K562 (cell line): ENCODE results near the gene ZDHHC14. TPM values are rescaled to one million over a fixed set of nuclear protein-coding genes. Genes with fewer than 3 reads are reported as not detected.

ENCODE experiments used
- ATAC-seq: fragments of 200-7000 bp; cut with Tn5 transposase; 3 replicates; pipeline ENCODE4 v1.9.1; 2020; ENCODE audit warnings: moderate library complexity
- BruUV-seq: library from RNA; stranded (reverse); fragments of 400-500 nt; replicated peaks from 2 replicates; lab custom pipeline; 2021; lab: Mats Ljungman, UMichigan
- CTCF ChIA-PET: fragments of 300-600 bp; formaldehyde crosslinking; extraction: SDS; loops from one replicate; lab custom pipeline; 2021; ENCODE audit warnings: low intra/inter-chr PET ratio; lab: Yijun Ruan, JAX
- POLR2A ChIA-PET: fragments of 300-600, 350-650 bp; sonication (Branson Sonifier 250); formaldehyde crosslinking; extraction: SDS; loops from one replicate; lab custom pipeline; 2021; ENCODE audit warnings: antibody characterized with exemption, inconsistent platforms; lab: Yijun Ruan, JAX
- DNase-seq, 4 experiments: peaks; one replicate each; pipeline versions ENCODE4 v3.0.0 to v3.0.0-alpha.2; 2011 to 2018; ENCODE audit warnings: low spot score in 3 of 4, mixed read lengths in 3 of 4; ENCODE audit errors: extremely low read depth in 1 of 4
- FAIRE-seq: peaks from 2 replicates; lab custom pipeline; 2011; peaks lifted over from hg19 to GRCh38; lab: Jason Lieb, UNC
- H2AFZ ChIP-seq: 2 replicates; pipeline ENCODE4 v1.6.0; 2011; ENCODE audit warnings: low read depth, low read length, control low read depth, inconsistent platforms
- H3K27ac ChIP-seq: fragments of 200-600 bp; 3 replicates; pipeline ENCODE4 v1.8.0; 2011; ENCODE audit warnings: low read depth, mild to moderate bottlenecking, control low read depth, inconsistent platforms, low read length, moderate library complexity, mixed read lengths; ENCODE audit errors: extremely low read depth
- H3K27me3 ChIP-seq, 2 experiments: fragments of 300-600 bp in 1 of 2; 2 replicates in 1 of 2; 3 replicates in 1 of 2; pipeline versions ENCODE4 v1.6.0 to v1.8.0; 2011; ENCODE audit warnings: inconsistent platforms in 2 of 2, low read length in 2 of 2, mild to moderate bottlenecking in 1 of 2, mixed read lengths in 1 of 2, moderate library complexity in 1 of 2; ENCODE audit not compliant: control insufficient read depth in 2 of 2, insufficient read depth in 2 of 2
- H3K36me3 ChIP-seq: fragments of 300-600 bp; 3 replicates; pipeline ENCODE4 v1.8.0; 2011; ENCODE audit warnings: mild to moderate bottlenecking, low read length, inconsistent platforms; ENCODE audit not compliant: control insufficient read depth, insufficient read depth
- H3K4me1 ChIP-seq, 2 experiments: fragments of 200-600 bp in 1 of 2; replicated peaks in 1 of 2; 2 replicates in 1 of 2; 3 replicates in 1 of 2; pipeline versions ENCODE4 v1.5.1 to v1.8.0; 2011; ENCODE audit warnings: inconsistent platforms in 2 of 2, low read length in 2 of 2, mild to moderate bottlenecking in 1 of 2, mixed read lengths in 1 of 2, moderate library complexity in 1 of 2; ENCODE audit not compliant: control insufficient read depth in 2 of 2, insufficient read depth in 2 of 2
- H3K4me2 ChIP-seq: 2 replicates; pipeline ENCODE4 v1.6.1; 2011; ENCODE audit warnings: low read length, control low read depth, inconsistent platforms, mixed read lengths; ENCODE audit not compliant: insufficient read depth
- H3K4me3 ChIP-seq: fragments of 200-600 bp; sonication (generic), shearing (Covaris generic); 2 replicates; pipeline ENCODE4 v1.5.1; 2016; ENCODE audit warnings: control low read depth, inconsistent platforms
- H3K79me2 ChIP-seq: fragments of 200-600 bp; 3 replicates; pipeline ENCODE4 v1.8.0; 2011; ENCODE audit warnings: low read length, inconsistent platforms; ENCODE audit not compliant: control insufficient read depth, insufficient read depth
- H3K9ac ChIP-seq, 2 experiments: 2 replicates each; pipeline versions ENCODE4 v1.6.0 to v1.6.1; 2011; ENCODE audit warnings: low read depth in 2 of 2, low read length in 2 of 2, control low read depth in 1 of 2, inconsistent platforms in 1 of 2, mild to moderate bottlenecking in 1 of 2, mixed read lengths in 1 of 2; ENCODE audit not compliant: insufficient read depth in 1 of 2
- H3K9me1 ChIP-seq: one replicate; pipeline ENCODE4 v1.6.0; 2011; ENCODE audit warnings: inconsistent platforms, mild to moderate bottlenecking, low read length, moderate library complexity; ENCODE audit not compliant: control insufficient read depth, insufficient read depth
- H3K9me3 ChIP-seq: replicated peaks from 2 replicates; pipeline ENCODE4 v1.5.1; 2011; ENCODE audit warnings: low read depth, low read length, inconsistent platforms; ENCODE audit not compliant: control insufficient read depth, insufficient read depth
- H4K20me1 ChIP-seq: replicated peaks from 2 replicates; pipeline ENCODE4 v1.6.1; 2011; ENCODE audit warnings: low read length, inconsistent platforms, mixed read lengths; ENCODE audit not compliant: control insufficient read depth, insufficient read depth
- EP400 ChIP-seq: fragments of 450-650 bp; IDR thresholded peaks from 2 replicates; pipeline ENCODE4 v1.6.1; 2017; ENCODE audit warnings: antibody characterized with exemption, mild to moderate bottlenecking, moderate library complexity
- MYNN ChIP-seq, 2 experiments: sonication (generic); formaldehyde crosslinking in 1 of 2; IDR thresholded peaks; 2 replicates each; pipeline versions ENCODE4 v1.5.0 to v1.6.1; 2016 to 2020; ENCODE audit warnings: antibody characterized with exemption in 1 of 2, missing genetic modification reagents in 1 of 2
- POLR2G ChIP-seq: fragments of 200-400 bp; formaldehyde crosslinking; IDR thresholded peaks from 2 replicates; pipeline ENCODE4 v1.6.1; 2017; ENCODE audit warnings: low read depth, mild to moderate bottlenecking, antibody characterized with exemption, low read length, moderate library complexity
- PRMT5 ChIP-seq: sonication (generic); formaldehyde crosslinking; IDR thresholded peaks from 2 replicates; pipeline ENCODE4 v1.5.0; 2020; ENCODE audit warnings: missing genetic modification reagents
- WHSC1 ChIP-seq: IDR thresholded peaks from one replicate; pipeline ENCODE4 v1.6.1; 2012; ENCODE audit warnings: low read length, control low read depth, inconsistent platforms
- ZNF263 ChIP-seq: sonication (generic); formaldehyde crosslinking; IDR thresholded peaks from 2 replicates; pipeline ENCODE4 v1.8.0; 2022; ENCODE audit warnings: mild to moderate bottlenecking, missing genetic modification reagents, borderline replicate concordance
- ZNF311 ChIP-seq: fragments of 250-450 bp; sonication (Bioruptor Pico); IDR thresholded peaks from 2 replicates; pipeline ENCODE4 v1.4.0; 2020; ENCODE audit warnings: mild to moderate bottlenecking, moderate library complexity
- ZNF41 ChIP-seq: fragments of 250-450 bp; sonication (Bioruptor Pico); conservative IDR thresholded peaks from 2 replicates; pipeline ENCODE4 v1.4.0; 2020; ENCODE audit warnings: mild to moderate bottlenecking
- WGBS: fragments of 100-300 bp; shearing (Covaris generic); methylation state at CpG from one replicate; pipeline ENCODE4 v1.1.6; 2016; ENCODE audit warnings: low coverage, mixed read lengths; ENCODE audit not compliant: insufficient coverage; ENCODE audit errors: missing lambda C conversion rate; 5-methylcytosine and 5-hydroxymethylcytosine counted together
- in situ Hi-C: fragments of 300-500 bp; cut with MboI; formaldehyde crosslinking; loops from 4 replicates; pipeline ENCODE4 v1.15.0; 2018; ENCODE audit warnings: inconsistent platforms, mixed read lengths
- intact Hi-C: fragments of 100-400 bp; cut with micrococcal nuclease; formaldehyde crosslinking; loops from 2 replicates; pipeline ENCODE4 v1.14.2; 2022
- polyA plus RNA-seq, 8 experiments: library from polyadenylated mRNA; depleted of rRNA in 4 of 8; stranded (reverse) in 5 of 8; unstranded in 3 of 8; fragments of >200 nt; fragmentation: Nextera tagmentation in 2 of 8; fragmentation: Illumina TruSeq in 1 of 8; extraction: Ambion mirVana in 2 of 8; extraction: Trizol in 1 of 8; gene quantifications; 2 replicates each; pipeline versions ENCODE4 v1.2.1 to v1.2.3, GENCODE V29; 2011 to 2014; ENCODE audit warnings: inconsistent platforms in 1 of 8, missing spikeins in 1 of 8
- total RNA-seq, 7 experiments: library from RNA; depleted of rRNA in 6 of 7; stranded (reverse); fragments of >200 nt in 6 of 7; fragmentation: Illumina TruSeq in 2 of 7; extraction: Trizol in 2 of 7; gene quantifications; 2 replicates each; pipeline versions ENCODE4 v1.2.1 to v1.2.3, GENCODE V29; 2011 to 2021; ENCODE audit warnings: low replicate concordance in 1 of 7
- TF ChIP-seq, protein P1 (sequence below): fragments of 150-350 bp; conservative IDR thresholded peaks from 2 replicates; pipeline ENCODE4 v1.6.1; 2014; ENCODE audit warnings: low read length
- TF ChIP-seq, protein P2 (sequence below): fragments of 250-450 bp; sonication (Bioruptor Pico); IDR thresholded peaks from 2 replicates; pipeline ENCODE4 v1.4.0; 2020; ENCODE audit warnings: mild to moderate bottlenecking, moderate library complexity
- TF ChIP-seq, protein P3 (sequence below): sonication (generic); IDR thresholded peaks from 2 replicates; pipeline ENCODE4 v1.6.1; 2016

The ZDHHC14 gene
- total and polyA plus RNA-seq, 9 of the 15 experiments (the other 6 are each of a cell fraction or from before 2014, with no cell fraction given), result 0.92 to 23.1 (median 13.8) TPM

DNA sequence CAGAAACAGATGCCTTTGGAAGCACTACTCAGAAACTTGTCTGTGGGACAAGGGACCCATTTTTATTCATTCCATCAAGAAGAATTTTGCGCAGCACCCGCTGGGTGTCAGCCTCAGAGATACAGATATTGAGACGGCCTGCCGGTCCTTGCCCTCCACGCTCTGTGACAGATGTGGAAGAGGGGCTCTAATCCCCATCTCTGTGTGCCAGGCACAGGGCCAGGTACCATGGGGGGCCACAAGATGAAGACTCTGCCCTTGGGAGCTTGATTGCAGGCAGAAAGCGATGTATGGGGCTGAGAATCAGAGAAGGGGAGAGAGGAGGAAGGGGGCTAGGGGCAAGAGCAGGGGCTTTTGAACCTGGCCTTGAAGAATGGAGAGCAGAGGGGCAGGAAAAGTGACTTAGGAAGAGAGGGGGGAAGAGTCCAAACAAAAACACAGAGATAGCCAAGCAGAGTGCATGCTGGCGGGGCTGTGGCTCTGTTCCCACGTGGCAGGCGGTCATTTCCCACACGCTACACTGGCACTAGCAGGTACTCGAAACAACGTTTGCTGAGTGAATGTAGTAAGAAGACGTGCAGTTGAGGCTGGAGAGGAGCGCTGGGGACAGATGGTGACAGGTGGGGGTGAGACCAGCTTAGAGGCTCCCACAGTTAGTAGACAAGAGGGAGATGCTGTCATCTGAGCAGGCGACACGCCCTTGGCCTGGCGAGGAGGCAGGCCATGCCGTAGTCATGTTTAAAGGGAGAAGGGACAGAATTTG is 271.8 kb downstream of the ZDHHC14 start (continued):
- TF ChIP-seq, protein P1, sequence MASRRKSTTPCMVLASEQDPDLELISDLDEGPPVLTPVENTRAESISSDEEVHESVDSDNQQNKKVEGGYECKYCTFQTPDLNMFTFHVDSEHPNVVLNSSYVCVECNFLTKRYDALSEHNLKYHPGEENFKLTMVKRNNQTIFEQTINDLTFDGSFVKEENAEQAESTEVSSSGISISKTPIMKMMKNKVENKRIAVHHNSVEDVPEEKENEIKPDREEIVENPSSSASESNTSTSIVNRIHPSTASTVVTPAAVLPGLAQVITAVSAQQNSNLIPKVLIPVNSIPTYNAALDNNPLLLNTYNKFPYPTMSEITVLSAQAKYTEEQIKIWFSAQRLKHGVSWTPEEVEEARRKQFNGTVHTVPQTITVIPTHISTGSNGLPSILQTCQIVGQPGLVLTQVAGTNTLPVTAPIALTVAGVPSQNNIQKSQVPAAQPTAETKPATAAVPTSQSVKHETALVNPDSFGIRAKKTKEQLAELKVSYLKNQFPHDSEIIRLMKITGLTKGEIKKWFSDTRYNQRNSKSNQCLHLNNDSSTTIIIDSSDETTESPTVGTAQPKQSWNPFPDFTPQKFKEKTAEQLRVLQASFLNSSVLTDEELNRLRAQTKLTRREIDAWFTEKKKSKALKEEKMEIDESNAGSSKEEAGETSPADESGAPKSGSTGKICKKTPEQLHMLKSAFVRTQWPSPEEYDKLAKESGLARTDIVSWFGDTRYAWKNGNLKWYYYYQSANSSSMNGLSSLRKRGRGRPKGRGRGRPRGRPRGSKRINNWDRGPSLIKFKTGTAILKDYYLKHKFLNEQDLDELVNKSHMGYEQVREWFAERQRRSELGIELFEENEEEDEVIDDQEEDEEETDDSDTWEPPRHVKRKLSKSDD, result no peak
- TF ChIP-seq, all 486 proteins: peak for 0

DNA sequence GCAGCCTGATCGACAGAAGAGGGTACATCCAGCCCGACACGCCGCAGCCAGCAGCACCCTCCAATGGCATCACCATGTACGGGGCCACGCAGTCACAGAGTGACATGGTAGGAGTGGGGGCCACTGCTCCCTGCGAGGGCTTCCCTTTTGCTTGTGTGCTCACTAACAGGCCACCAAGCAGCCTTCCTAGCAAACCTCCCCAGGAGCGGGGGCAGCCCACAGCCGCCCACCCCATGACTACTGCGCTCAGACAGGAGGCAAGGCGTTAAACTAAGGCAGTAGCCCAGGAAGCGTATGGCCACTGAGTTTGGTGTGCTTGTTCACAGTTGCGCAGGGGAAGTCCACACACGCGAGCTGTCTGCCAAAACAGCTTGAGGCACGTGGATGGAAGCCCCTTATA is 272.5 kb downstream of the ZDHHC14 start:
- BruUV-seq, result no TSS peak
- Histone ChIP-seq H4K20me1 (no peaks in the 10 kb centered on the region), H3K4me3 (no peak overlapping the region), H3K27ac (no peak overlapping the region), H3K9me3 (no peaks in the 10 kb centered on the region), H3K27me3 (no peaks in the 10 kb centered on the region), H3K9ac (no peak overlapping the region), H2AFZ (no peak overlapping the region), H3K79me2 (no peaks in the 10 kb centered on the region), H3K9me1 (no peaks in the 10 kb centered on the region), H3K4me2 (no peak overlapping the region), H3K4me1 (no peaks in the 10 kb centered on the region; a peak in 1 of 5 replicates), H3K36me3 (peaks cover 18% of the 10 kb centered on the region)
- WGBS, result 89% methylated on average over 16 of the region's 16 CpGs
- ATAC-seq (no peak), FAIRE-seq (no peak), DNase-seq (no peak)
- POLR2A ChIA-PET, result no interaction called here
- TF ChIP-seq, protein P2, sequence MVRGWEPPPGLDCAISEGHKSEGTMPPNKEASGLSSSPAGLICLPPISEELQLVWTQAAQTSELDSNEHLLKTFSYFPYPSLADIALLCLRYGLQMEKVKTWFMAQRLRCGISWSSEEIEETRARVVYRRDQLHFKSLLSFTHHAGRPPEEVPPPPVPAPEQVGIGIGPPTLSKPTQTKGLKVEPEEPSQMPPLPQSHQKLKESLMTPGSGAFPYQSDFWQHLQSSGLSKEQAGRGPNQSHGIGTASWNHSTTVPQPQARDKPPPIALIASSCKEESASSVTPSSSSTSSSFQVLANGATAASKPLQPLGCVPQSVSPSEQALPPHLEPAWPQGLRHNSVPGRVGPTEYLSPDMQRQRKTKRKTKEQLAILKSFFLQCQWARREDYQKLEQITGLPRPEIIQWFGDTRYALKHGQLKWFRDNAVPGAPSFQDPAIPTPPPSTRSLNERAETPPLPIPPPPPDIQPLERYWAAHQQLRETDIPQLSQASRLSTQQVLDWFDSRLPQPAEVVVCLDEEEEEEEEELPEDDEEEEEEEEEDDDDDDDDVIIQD (CRISPR knock-in tag), result no peak
- no peak for TF ChIP-seq ZNF41 (CRISPR knock-in tag)
- TF ChIP-seq ZNF311 (CRISPR knock-in tag), result no peak
- TF ChIP-seq PRMT5, result no peak
- TF ChIP-seq POLR2G, result no peak
- TF ChIP-seq WHSC1, result no peak
- TF ChIP-seq EP400, result no peak
- TF ChIP-seq ZNF263 (CRISPR knock-in tag), result no peak
- TF ChIP-seq, protein P3, sequence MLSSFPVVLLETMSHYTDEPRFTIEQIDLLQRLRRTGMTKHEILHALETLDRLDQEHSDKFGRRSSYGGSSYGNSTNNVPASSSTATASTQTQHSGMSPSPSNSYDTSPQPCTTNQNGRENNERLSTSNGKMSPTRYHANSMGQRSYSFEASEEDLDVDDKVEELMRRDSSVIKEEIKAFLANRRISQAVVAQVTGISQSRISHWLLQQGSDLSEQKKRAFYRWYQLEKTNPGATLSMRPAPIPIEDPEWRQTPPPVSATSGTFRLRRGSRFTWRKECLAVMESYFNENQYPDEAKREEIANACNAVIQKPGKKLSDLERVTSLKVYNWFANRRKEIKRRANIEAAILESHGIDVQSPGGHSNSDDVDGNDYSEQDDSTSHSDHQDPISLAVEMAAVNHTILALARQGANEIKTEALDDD, result no peak
- TF ChIP-seq MYNN (IDR thresholded peaks at IDR 0.05), result no peak
- no peak for TF ChIP-seq MYNN (CRISPR knock-in tag; IDR thresholded peaks at IDR 0.05)
- intact Hi-C loops (no loop called here), in situ Hi-C loops (no loop called here)
- CTCF ChIA-PET, result no interaction called here
